GM23248 (cell line): ENCODE measurements around the gene KDM7A.

Experiments used
- EZH2 ChIP-seq: fragments of 200-600 bp; sonication (generic); IDR thresholded peaks from 2 replicates; pipeline ENCODE4 v1.6.1; 2018; ENCODE audit warnings: antibody characterized with exemption, mild to moderate bottlenecking; ENCODE audit not compliant: insufficient read depth, poor library complexity, severe bottlenecking
- EZH2phosphoT487 ChIP-seq: fragments of 200-600 bp; sonication (generic); IDR thresholded peaks from 2 replicates; pipeline ENCODE4 v1.6.1; 2018; ENCODE audit warnings: antibody characterized with exemption, moderate library complexity, mild to moderate bottlenecking, low read depth; ENCODE audit not compliant: insufficient read depth

DNA sequence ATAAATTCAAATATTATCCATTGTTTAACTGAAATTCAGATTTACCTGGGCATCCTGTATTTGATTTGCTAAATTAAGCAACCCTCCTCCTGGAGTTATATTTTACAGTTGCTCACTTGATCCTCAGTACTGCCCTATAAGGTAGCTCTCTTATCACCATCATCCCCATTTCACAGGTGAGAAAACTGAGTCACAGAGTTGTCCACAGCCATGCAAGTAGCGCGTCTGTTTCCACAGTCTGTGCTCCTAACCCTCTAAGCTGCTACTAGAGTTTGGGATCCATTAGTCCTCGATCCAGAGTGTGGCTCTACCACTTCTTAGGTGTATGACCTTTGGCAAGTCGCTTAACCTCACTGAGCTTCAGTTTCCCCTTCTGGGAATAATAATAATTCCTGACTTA, 34.9 kb upstream of the KDM7A start:
- TF ChIP-seq EZH2phosphoT487 (no peak), EZH2 (no peak)
